ENCODE data around the gene PTPRN2.

Gene PTPRN2

DNA sequence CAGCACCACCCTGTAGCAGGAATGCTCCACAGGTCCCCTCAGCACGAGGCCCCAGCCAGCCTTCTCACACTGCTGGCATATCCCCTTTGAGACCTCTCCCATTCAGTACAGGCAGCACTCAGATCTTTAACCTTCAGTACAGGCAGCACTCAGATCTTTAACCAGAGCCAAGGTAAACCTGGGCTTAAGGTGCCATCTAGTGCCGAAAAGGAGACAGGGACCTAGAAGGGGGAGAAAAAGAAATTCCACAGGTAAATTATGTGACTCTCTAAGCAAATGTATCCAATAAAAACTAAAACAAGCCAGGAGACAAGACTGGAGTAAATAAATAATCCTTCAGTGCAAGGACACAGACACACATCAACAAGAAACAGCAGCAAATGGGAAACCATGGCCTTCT lies 358.6 kb downstream of the PTPRN2 start:
- no peak overlapping the region for H3K4me3 ChIP-seq (ENCODE audit: low read depth, low read length)
- DNase-seq (ENCODE audit: low read depth): peak; percentile 47
- TF ChIP-seq, protein P1, sequence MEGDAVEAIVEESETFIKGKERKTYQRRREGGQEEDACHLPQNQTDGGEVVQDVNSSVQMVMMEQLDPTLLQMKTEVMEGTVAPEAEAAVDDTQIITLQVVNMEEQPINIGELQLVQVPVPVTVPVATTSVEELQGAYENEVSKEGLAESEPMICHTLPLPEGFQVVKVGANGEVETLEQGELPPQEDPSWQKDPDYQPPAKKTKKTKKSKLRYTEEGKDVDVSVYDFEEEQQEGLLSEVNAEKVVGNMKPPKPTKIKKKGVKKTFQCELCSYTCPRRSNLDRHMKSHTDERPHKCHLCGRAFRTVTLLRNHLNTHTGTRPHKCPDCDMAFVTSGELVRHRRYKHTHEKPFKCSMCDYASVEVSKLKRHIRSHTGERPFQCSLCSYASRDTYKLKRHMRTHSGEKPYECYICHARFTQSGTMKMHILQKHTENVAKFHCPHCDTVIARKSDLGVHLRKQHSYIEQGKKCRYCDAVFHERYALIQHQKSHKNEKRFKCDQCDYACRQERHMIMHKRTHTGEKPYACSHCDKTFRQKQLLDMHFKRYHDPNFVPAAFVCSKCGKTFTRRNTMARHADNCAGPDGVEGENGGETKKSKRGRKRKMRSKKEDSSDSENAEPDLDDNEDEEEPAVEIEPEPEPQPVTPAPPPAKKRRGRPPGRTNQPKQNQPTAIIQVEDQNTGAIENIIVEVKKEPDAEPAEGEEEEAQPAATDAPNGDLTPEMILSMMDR (IDR thresholded peaks at IDR 0.05; ENCODE audit: low read depth, low read length): peak; percentile 36
- TF ChIP-seq MYC (IDR thresholded peaks at IDR 0.05; ENCODE audit: low read depth, low read length) (no peak), POLR2A (IDR thresholded peaks at IDR 0.05; ENCODE audit: extremely low read depth, insufficient read length) (no peak)
- TF ChIP-seq, protein P2, sequence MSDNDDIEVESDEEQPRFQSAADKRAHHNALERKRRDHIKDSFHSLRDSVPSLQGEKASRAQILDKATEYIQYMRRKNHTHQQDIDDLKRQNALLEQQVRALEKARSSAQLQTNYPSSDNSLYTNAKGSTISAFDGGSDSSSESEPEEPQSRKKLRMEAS (IDR thresholded peaks at IDR 0.05; ENCODE audit: low read depth, low read length): no peak

DNA sequence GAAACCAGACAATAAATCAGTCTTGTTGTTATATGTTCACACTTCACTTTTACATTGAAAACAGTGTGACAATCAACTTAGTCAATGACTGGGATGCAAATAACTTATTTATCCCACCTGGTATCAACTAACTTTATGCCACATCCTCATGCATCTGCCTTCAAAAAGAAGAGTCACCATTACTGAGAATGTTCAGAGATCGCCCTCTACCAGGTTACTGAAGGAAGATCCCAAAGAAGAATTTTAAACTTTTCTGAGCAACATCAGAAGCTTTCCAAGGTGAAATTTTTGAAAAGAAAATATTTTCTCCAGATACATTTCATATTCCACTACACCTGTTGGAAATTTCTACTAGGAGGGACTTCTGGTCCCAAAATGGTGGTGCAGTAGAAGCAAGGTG lies 359.5 kb downstream of the PTPRN2 start:
- TF ChIP-seq POLR2A (IDR thresholded peaks at IDR 0.05; ENCODE audit: extremely low read depth, insufficient read length): no peak
- no peak for DNase-seq (ENCODE audit: low read depth)

DNA sequence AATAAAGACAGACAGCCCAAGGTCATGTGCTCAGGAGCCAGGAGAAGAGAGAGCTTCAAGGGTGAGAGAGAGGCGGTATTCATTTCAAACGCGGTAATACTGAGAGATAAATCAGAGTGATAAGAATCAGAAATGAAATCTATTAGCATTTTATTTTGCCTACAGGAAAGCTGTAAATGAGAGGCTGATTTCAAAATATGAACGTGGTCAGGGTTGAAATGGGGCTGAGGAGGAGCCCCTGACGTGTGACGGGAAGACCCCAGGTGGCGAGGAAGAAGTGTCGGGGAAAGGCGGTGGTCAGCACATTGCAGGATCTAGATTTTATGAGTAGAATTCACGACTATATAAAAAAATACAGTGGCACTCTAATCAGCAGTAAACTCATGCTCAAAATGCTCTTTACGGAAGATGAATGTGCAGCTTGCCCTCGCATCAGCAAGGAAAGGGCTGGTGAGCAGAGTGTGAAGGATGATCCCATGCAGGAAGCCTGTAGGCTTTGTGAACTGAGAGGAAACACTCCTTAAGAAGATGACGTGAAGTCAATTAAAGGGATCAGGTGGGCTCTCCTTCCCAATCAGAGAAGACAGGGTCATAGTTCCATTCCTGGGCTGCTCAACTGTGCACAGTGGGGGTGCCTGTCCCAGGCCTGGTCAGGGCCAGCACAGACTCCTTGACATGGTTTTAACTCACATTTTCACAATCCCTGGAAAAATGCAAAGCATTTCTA lies 360.2 kb downstream of the PTPRN2 start:
- no peak overlapping the region for H3K4me3 ChIP-seq (ENCODE audit: low read depth, low read length)
- TF ChIP-seq, protein P2 (IDR thresholded peaks at IDR 0.05; ENCODE audit: low read depth, low read length): no peak
- TF ChIP-seq MYC (IDR thresholded peaks at IDR 0.05; ENCODE audit: low read depth, low read length): no peak
- no peak for TF ChIP-seq POLR2A (IDR thresholded peaks at IDR 0.05; ENCODE audit: extremely low read depth, insufficient read length)
- TF ChIP-seq, protein P1 (IDR thresholded peaks at IDR 0.05; ENCODE audit: low read depth, low read length): no peak
- no peak for DNase-seq (ENCODE audit: low read depth)

More for the DNA sequence above, 359.5 kb downstream of the PTPRN2 start:
- no peak overlapping the region for H3K4me3 ChIP-seq (ENCODE audit: low read depth, low read length)

DNA sequence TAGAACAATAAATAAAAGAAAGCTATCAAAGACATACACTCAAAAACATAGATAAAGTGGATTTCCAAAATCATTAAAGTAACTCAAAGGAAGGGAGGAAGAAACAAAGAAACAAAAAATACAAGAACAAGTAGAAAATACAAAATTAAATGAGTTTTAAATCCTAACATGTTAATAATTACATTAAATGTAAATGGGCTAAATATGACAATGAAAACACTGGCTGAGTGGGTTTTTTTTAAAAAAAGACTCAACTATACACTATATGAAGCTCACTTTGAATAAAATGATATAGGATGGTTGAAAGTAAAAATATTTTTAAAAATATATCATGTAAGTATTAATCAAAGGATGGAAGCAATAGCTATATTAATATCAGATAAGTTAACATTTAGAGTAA lies 371.4 kb downstream of the PTPRN2 start:
- TF ChIP-seq, protein P2 (IDR thresholded peaks at IDR 0.05; ENCODE audit: low read depth, low read length): no peak
- no peak for TF ChIP-seq MYC (IDR thresholded peaks at IDR 0.05; ENCODE audit: low read depth, low read length)
- no peak for TF ChIP-seq POLR2A (IDR thresholded peaks at IDR 0.05; ENCODE audit: extremely low read depth, insufficient read length)
- TF ChIP-seq, protein P1 (IDR thresholded peaks at IDR 0.05; ENCODE audit: low read depth, low read length): no peak
- H3K4me3 ChIP-seq (ENCODE audit: low read depth, low read length): no peak overlapping the region
- DNase-seq (ENCODE audit: low read depth): no peak

DNA sequence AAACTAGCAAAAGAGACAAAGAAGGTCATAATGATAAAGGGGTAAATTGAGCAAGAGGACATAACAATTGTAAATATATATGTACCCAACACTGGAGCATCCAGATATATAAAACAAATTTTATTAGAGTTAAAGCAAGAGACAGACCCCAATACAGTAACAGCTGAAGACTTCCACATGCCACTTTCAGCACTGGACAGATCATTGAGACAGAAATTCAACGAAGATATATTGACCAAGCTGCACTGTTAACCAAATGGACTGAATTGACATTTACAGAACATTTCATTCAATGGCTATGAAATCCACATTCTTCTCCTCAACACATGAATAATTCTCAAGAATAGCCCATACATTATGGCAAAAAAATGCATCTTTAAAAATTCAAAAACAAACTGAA lies 378.2 kb downstream of the PTPRN2 start:
- TF ChIP-seq, protein P1 (IDR thresholded peaks at IDR 0.05; ENCODE audit: low read depth, low read length): no peak
- TF ChIP-seq, protein P2 (IDR thresholded peaks at IDR 0.05; ENCODE audit: low read depth, low read length): no peak
- TF ChIP-seq MYC (IDR thresholded peaks at IDR 0.05; ENCODE audit: low read depth, low read length): no peak
- TF ChIP-seq POLR2A (IDR thresholded peaks at IDR 0.05; ENCODE audit: extremely low read depth, insufficient read length): no peak
- DNase-seq (ENCODE audit: low read depth): no peak
- no peak overlapping the region for H3K4me3 ChIP-seq (ENCODE audit: low read depth, low read length)

DNA sequence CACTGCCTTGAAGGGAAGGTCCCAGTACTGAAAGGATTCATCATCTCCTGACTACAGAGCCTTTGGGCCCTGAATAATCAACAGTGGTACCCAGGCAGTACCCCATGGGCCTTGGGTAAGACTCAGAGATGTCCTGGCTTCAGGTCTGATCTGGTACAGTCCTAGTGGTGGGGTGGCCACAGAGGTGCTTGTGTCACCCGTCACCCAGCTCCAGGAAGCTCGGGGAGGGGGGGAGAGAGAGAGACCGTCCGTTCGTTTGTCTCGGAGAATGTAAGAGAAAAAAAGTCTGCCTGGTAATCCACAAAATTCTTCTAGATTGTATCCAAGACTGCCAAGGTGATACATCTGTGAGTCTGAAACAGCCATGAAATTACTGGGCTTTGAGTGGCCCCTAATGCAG lies 381.3 kb downstream of the PTPRN2 start:
- TF ChIP-seq, protein P1 (IDR thresholded peaks at IDR 0.05; ENCODE audit: low read depth, low read length): no peak
- TF ChIP-seq, protein P2 (IDR thresholded peaks at IDR 0.05; ENCODE audit: low read depth, low read length): no peak
- TF ChIP-seq MYC (IDR thresholded peaks at IDR 0.05; ENCODE audit: low read depth, low read length) (no peak), POLR2A (IDR thresholded peaks at IDR 0.05; ENCODE audit: extremely low read depth, insufficient read length) (no peak)
- no peak overlapping the region for H3K4me3 ChIP-seq (ENCODE audit: low read depth, low read length)

More for the DNA sequence above, 381.3 kb downstream of the PTPRN2 start:
- no peak for DNase-seq (ENCODE audit: low read depth)
